Cardiac fibroblast (primary cell): Measurements from ENCODE around the gene DCBLD2.
A peak's percentile ranks its signal among the peaks of the same experiment; 100 is the strongest.

Experiments
- DNase-seq, 2 donors: peaks; one replicate each; pipeline versions ENCODE4 v3.0.0 to v3.0.0-alpha.2; 2010; ENCODE audit warnings: low read depth in 2 of 2
- H3K4me3 ChIP-seq, 2 donors: replicated peaks in 1 of 2; 1 replicate in 1 of 2; 2 replicates in 1 of 2; pipeline ENCODE4 v1.5.1; 2011; ENCODE audit warnings: low read depth in 2 of 2, low read length in 2 of 2, mild to moderate bottlenecking in 2 of 2, moderate library complexity in 1 of 2
- CTCF ChIP-seq: IDR thresholded peaks from one replicate; pipeline ENCODE4 v1.5.1; 2011; ENCODE audit warnings: low read depth, mild to moderate bottlenecking, low read length, inconsistent platforms

The DCBLD2 gene

DNA sequence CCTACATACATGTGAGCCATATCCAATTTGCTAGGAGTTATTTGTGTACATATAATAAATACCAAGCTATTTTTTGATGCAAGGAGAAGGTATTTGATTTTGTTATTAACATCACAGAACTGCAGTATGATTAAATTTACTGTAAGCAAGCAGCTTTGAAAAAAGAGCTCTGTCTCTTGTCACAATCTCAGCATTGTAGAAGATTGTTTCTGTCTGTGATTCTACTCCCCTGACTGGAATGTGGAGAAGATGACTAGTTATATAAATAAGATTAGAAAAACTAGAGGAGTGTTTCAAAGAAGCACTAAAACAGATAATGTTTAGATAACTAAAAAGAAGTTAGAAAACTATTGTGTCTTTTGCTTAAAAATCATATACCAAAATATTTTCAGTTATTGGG, 17.1 kb upstream of the DCBLD2 start:
- no peak for TF ChIP-seq CTCF
- peak in 1 of 2 donors; percentile 66 for DNase-seq
- H3K4me3 ChIP-seq = no peak overlapping the region

DNA sequence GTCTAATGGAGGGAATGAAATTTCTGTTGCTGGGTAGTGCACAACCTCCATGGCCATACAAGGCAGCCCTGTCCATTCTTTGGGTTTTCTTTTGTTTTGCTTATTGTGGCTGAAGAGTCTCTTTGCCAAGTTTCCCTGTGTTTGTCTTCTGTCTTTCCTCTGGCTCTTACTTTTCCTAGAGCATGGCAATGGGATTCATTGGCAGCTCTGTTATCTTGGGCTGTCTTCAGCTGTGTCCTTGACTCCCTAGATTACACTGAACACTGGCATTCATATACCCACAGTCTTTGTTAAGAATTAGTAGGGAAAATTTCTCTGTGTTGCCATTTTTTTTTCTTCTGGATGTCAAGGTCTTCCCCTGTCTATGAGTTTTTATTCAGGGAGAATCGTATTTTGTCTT, 16.1 kb upstream of the DCBLD2 start:
- no peak overlapping the region for H3K4me3 ChIP-seq
- no peak for TF ChIP-seq CTCF
- peak in 1 of 2 donors; percentile 53 for DNase-seq

- peak in 1 of 2 donors; percentile 68 for DNase-seq
Observed at GRCh38 chr3:98914210-98915080, 12.9 kb upstream of the DCBLD2 start.

GRCh38 chr3:98912448-98912847, 11.0 kb upstream of the DCBLD2 start:
- H3K4me3 ChIP-seq = no peak overlapping the region
- DNase-seq = no peak
- TF ChIP-seq CTCF = no peak

More at GRCh38 chr3:98914210-98915080, 12.9 kb upstream of the DCBLD2 start:
- H3K4me3 ChIP-seq = no peak overlapping the region
- TF ChIP-seq CTCF = no peak

- peak overlapping the region in 1 of 2 donors; percentile 4 for H3K4me3 ChIP-seq
- TF ChIP-seq CTCF = no peak
- DNase-seq = peak; percentile 91
Observed at GRCh38 chr3:98906230-98906629, 4.7 kb upstream of the DCBLD2 start.

DNA sequence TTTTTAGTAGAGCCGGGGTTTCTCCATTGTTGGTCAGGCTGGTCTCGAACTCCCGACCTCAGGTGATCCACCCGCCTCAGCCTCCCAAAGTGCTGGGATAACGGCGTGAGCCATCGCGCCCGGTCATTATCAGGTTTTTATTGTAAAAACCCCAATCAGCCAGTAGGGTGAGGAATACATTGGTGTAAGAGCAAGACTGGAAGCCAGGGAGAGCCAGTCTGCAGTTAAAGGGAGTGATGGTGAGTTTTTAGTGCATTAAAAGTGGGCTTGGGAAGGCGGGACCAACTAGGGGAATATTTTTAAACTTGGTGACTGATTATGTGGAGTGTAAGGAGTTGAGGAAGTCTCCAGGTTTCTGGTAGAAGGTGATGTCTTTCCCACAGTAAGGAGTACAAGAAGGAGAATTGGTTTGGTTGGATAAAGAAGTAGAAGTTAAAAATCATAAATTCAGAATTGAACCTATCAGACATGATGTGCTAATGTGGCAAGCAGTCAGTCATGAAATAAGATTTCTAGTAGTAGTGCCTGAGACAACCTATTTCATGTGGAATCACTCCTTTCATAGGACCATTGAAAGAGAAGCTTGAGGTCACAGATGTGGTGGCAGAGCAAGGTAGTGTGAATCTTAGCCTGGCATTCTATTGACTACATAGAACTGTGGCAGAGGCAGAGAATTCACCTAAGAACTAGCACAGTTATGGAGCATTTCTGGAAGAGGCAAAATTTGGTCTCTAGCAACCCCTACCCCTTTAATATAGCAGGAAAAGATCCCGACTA, 2.4 kb upstream of the DCBLD2 start:
- DNase-seq = no peak
- no peak for TF ChIP-seq CTCF
- H3K4me3 ChIP-seq = no peak overlapping the region
